HT1080 (cell line): ENCODE results near the gene ACP2. TPM values are rescaled to one million over a fixed set of nuclear protein-coding genes. Genes with fewer than 3 reads are reported as not detected.
"Not testable (repeated sequence)": the region's sequence is repeated elsewhere in the genome, so short reads cannot be mapped to it uniquely, and the experiment has no call there.

Source experiments
- DNase-seq: peaks from one replicate; pipeline ENCODE4 v3.0.0-alpha.2; 2015; ENCODE audit warnings: low read depth
- total RNA-seq: library from RNA; depleted of rRNA; stranded (reverse); fragments of >200 nt; shearing (Covaris generic); gene quantifications from 2 replicates; pipeline ENCODE4 v1.2.3, GENCODE V29; 2014

Gene ACP2
- total RNA-seq, 1 experiment from 2014 or later: 28.9 TPM

DNA sequence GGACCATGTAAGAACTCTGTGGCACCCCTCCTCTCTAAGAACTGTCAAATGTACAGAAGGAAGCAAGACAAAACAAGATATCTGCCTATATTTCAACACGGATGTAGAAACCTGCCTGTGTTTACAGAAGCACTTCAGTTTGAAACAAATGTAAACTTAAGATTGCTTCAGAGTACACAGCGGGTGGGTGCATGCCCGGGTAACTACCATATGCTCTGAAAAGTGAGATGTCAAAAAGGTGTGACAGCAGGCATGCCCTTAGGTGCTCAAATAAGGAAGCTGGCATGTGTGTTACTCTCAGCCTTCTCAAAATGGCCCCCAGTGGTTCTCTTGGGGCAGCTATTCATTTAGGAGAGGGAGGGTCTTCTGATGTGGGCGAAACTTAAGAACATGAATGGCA is 5.2 kb downstream of the ACP2 start:
- no peak for DNase-seq

DNA sequence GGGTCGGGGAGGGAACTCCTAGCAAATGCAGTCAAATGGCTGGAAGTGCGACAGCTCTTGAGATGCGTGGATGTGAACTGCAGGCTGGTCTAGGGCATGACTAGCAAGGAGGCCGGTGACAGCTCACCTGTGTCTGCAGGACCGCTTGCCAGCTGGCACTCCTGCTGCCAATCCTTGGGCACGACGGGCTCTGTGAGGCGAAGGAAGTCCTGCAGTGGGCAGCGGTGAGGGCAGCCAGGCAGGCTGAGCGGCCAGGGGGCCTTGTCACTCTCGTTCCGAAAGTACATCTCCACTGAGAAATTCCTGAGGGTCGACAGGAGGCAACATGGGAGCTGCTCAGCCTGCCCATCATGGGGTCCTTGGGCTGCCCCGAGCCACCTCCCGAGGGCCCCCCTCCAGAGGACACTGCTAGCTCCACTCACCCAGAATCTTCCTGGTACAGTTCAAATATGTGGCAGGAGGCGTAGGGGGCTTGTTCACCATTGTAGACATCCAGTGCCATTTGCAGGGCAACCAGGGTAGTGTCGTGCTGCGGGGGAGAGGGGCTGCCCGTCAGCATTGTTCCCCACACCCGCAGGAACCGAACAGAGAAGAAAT is 5.9 kb downstream of the ACP2 start:
- no peak for DNase-seq

DNA sequence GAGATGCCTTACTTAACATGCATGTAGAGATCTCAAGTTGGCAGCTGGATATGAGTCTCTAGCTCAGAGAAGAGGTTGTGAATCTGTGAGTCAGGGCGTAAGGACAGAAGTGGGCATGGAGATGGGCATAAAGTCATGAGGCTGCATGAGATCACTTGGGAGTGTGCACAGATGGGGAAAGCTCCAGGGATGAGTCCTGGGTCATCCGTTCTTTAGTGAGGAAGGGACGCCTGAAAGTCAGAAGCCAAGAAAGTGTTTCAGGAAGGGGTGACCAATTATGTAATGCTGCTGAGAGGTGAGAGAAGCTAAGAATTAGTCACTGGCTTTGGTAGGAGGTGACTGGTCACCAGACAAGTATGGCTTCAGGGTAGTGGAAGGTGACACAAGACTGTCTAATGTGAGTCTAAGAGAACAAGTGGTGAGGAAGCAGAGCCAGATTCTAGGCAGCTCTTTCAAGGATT is 6.7 kb downstream of the ACP2 start:
- DNase-seq: peak; percentile 61

DNA sequence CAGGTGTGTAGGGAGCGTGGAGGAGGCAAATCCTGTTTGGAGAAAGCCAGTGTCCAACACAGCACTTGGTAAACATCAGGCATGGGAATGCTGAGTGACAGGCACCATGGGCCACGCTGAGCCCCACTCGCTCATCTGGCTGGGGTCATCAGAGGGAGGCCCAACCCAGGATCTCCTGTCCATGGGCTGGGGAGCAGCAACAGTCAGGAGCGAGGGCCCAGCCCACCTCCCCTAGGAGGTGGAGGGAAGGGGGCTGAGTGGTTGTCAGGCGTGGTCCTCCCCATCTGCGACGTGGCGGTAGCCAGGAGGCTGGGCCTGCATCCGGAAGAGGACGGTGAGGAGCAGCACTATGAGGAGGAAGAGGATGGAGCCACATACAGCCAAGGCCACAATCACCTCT is 8.8 kb downstream of the ACP2 start:
- DNase-seq: no peak

DNA sequence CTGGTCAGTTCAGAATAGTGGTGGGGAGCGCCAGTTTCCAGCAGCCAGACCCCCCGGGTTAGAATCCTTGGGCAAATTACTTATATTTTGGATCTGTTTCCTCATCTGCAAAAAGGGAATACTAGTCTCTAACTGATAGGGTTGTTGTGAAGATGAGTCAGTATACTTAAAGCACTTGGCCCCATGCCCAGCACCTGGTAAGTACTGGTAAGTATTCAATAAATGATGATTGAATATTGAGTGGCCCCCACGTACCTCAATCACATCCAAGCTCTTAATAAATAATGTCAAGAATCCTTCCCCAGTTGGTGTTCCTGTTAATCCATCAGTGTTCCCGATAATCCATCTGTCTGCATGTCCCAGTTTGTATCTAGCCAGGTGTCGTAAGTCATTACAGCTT is 12.1 kb downstream of the ACP2 start:
- no peak for DNase-seq

DNA sequence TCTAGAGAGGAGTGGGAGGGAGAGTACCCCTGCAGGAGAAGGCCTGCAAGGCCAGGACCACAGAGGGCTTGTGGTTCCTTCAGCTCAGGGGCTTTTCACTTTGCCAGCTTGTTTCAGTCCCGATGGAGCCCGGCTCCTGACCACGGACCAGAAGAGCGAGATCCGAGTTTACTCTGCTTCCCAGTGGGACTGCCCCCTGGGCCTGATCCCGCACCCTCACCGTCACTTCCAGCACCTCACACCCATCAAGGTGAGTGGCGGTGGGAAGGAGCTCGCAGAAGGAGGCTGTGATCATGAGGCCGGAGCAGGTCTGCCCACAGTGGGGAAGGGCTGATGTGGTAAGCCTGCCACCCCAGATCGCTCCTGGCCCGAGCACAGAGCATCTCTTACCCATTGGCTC is 13.5 kb downstream of the ACP2 start:
- DNase-seq: no peak

DNA sequence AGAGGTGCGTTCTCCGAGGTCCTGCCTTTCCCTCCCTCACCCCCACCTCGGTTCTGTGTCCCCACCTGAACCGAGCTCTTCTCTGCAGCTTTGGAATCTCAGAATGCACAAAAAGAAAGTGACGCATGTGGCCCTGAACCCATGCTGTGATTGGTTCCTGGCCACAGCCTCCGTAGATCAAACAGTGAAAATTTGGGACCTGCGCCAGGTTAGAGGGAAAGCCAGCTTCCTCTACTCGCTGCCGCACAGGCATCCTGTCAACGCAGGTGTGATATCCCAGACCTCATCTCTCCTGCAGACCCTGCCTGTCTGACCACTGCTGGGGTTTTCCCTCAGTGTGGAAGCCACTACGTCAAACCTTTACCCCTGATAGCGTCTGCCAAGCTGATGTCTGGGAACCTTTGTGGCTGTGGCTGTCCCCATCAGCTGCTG is 13.9 kb downstream of the ACP2 start:
- DNase-seq: no peak

DNA sequence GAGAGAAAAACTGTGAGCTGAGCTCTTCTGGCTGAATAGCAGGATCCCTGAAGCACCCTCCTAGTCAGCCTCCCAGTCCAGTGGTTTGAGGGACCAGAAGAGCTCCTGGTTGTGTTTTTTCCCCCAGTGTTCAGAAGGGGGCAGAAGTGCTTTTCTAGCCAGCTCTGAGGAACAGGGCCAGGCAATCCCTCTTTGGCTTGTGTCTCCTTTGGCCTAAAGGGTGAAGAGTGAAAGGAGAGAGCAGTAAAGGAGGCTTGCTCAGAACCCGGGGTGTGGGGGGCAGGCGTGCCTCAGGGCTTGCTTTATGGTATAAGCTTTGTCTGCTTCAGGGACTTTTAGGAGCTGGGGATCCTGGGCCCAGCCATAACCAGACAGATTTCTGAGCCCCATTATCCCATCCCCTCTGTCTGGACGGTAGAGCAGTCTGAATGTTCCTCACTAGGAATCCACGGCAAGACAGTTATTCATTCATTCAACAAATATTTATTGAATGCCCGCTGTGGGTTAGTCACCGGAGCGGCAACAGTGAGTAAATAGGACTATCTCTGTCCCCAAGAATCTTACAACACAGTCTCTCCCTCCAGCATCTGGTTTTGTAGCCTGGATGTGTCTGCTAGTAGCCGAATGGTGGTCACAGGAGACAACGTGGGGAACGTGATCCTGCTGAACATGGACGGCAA is 14.5 kb downstream of the ACP2 start:
- peak; percentile 32 for DNase-seq

DNA sequence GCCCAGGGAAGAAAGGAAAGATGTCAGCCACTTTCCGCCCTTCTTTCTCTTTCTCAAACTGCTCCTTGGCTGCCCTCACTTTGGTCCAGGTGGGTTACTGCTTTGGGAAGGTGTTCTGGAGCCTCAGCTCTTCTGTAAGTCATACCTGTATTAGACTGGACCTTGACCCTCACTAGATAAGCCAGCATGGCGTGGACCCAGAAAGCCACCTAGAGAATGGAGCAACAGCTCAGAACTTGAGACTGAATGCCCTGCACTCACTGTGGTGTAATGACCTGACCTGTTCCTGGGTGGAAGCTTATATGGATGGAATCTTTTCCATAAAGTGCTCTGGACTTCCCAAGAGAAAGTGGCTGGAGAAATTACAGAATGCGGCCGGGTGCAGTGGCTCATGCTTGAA is 15.6 kb downstream of the ACP2 start:
- no peak for DNase-seq

DNA sequence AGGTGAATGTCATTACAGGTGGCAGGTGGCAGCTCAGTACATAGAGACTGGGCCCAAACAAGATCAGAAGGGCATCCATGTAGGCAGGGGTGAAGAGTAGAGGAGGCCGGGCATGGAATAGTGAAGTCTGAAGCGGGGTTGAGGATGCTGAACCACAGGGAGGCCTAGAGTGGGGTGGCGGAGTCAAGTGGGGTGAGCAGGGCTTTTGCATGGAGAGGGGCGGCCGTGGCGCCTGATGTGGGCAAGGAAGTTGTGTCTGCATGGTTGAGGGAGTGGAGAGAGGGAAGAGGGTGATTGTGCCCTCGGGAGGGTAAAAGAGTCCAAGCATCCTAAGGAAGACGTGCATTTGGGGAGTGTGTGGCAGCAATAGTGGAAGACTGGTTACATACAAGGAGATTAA is 19.5 kb downstream of the ACP2 start:
- no peak for DNase-seq

DNA sequence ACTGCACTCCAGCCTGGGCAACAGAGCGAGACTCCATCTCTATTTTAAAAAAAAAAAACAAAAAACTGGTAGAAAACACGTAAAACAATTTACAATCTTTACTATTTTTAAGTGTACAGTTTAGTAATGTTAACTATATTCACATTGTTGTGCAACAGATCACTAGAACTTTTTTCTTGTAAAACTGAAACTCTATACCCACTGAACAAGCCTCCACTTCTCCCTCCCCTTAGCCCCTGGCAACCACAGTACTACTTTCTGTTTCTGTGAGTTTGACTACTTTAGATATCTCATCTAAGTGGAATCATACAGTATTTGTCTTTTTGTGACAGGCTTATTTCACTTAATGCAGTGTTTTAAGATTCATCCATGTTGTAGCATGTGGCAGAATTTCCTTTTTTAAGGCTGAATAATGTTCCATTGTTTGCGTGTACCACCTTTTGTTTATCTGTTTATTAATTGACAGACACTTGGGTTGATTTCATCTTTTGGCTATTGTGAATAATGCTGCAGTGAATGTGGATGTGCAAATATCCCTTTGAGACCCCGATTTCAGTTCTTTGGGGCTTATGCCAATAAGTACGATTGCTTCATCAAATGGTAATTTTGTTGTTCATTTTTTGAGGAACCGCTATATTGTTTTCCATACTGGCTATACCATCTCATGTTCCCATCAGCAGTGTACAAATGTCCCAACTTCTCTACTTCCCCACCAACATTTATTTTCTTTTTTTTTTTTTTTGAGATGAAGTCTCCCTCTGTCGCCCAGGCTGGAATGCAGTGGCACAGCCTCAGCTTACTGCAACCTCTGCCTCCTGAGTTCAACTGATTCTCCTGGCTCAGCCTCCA is 22.8 kb downstream of the ACP2 start:
- no peak for DNase-seq

DNA sequence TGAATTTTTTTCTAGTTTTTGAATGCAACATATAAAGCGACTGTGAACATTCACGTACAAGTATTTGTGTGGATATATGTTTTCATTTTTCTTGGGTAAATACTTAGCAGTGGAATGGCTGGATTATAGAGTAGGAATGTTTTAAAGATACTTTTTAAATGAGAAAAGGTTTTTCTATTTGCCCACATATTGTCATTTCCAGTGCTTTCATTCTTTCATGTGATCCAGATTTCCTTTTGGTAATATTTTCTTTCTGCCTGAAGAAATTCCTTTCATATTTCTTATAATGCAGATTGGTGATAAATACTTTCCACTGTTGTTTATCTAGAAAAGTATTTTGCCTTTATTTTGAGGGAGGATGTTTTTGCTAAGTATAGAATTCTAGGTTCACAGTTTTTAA is 25.9 kb downstream of the ACP2 start:
- no peak for DNase-seq

DNA sequence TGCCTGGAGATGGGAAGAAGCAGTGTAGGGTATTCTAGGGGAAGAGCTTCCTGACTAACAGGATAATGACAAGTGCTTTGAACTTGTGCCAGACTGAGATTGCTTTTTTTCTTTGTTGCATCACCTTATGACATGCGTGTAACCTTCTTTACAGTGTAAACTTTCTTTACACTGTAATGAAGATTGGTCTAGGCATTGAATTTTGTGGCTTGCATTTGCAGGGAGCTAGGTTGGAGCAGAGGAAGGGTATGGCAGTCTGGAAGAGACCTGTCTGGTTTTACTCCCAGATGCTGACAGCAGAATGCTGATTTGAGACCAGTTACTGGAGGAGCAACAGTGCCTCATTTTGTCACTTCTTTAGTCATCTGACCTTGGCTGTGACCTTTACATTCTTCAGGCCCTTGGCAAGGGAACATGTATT is 28.2 kb downstream of the ACP2 start:
- peak; percentile 71 for DNase-seq

DNA sequence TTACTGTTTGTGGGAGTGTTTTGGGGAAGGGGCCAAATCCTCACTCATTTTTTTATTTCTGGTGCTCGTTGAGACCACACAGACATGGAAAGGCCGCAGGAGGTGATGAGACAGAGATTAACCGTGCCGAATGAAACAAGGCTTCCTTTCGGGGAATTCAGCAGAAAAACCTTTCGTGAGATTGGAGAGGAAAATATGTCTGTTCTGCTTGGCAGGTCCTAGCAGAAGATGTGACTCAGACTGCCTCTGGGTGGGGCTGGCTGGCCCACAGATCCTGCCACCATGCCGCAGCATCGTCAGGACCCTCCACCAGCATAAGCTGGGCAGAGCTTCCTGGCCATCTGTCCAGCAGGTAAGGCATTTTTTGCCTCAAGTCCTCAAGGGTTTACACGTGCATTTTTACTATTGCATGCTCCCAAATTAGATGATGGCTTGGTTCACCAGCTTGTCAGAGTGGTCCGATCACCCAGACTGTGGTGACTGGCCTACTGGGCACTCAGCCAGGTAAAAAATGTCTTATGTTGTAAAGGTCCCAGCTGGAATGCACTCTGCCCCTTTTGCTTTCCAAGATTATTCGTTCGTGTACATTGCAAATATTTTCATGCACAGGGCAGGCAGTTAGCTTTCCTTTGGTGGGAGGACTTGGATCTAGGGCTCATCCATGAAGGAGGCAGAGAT is 32.4 kb downstream of the ACP2 start:
- peak; percentile 83 for DNase-seq

DNA sequence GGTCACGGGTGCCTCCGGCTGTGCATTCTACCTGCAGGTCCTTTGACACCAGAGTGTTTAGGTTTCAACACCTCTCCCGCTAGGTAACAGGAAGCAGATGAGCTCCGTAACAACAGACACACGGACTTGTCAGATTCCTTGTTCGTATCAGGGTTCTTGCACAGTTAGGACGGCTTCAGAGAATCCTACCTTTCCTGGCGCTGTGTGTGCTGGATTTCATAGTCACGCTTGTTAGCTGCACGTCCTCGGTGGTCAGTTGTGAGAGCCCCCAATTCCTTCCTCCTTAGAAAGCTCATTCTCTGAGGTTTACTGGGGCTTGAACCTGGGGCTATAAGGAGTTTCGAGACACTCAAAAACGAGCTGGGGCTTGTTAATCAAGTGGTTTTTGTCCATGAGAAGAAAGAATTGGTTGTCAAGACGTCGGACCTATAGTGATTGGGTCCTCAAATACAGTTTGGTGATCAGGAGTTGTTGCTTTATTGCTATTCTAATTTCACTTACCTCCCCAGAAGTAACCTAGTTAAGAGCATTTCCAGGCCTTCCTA is 33.2 kb downstream of the ACP2 start:
- DNase-seq: no peak

DNA sequence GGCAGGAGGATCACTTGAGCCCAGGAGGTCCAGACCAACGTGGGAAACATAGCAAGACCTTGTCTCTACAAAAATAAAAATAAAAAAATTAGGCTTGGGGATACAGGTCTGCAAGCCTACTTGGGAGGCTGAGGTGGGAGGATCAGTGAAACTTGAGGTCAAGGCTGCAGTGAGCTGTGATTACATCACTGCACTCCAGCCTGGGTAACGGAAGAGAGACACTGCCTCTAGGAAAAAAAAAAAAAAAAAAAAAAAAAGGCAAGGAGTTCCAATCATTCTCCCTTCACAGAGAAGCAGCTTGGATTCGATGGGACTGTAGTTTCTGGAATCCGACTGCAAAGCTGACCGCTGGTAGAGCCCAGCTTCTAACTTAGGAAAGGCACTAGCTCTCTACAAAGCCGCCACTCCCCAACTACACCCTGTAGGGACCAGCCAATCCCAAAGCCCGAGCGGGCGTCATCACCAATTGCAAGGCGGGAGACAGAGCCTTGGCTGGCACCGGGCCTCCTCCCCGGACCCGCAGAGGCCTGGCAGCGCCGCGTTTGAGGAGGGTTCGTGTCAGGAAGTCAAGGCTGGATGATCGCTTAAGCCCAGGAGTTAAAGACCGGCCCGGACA is 34.6 kb downstream of the ACP2 start:
- DNase-seq: peak; percentile 92

DNA sequence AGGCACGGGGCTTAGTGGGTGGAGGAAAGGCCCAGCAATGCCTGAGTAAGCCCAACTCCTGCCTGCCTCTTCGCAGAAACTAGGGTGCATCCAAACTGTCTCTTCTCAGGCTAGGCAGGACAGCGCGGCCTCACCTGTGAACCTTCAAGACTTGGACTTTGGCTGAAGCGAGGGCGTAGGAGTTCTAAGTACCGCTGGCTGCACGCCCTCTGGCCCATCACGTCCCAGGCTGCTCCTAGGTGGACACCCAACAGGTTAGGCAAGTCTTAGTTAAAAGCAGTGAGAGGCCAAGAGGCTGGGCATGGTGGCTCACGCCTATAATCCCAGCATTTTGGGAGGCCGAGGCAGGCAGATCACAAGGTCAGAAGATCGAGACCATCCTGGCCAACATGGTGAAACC is 35.7 kb downstream of the ACP2 start:
- DNase-seq: no peak

DNA sequence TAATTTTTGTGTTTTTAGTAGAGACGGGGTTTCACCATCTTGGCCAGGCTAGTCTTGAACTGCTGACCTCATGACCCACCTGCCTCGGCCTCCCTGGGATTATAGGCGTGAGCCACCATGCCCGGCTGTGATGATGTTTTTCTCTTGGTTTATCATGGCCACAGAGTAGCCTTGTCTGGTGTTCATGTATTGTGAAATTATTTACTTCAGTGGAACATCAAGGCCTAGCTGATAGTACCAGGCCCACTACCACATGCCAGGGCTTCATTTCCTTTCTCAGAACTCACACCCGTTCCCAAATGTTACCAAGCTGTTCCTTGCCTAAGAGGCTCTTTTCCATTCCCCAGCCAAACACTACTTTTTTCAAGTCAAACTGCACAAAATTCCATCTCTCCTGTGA is 40.0 kb downstream of the ACP2 start:
- no peak for DNase-seq

DNA sequence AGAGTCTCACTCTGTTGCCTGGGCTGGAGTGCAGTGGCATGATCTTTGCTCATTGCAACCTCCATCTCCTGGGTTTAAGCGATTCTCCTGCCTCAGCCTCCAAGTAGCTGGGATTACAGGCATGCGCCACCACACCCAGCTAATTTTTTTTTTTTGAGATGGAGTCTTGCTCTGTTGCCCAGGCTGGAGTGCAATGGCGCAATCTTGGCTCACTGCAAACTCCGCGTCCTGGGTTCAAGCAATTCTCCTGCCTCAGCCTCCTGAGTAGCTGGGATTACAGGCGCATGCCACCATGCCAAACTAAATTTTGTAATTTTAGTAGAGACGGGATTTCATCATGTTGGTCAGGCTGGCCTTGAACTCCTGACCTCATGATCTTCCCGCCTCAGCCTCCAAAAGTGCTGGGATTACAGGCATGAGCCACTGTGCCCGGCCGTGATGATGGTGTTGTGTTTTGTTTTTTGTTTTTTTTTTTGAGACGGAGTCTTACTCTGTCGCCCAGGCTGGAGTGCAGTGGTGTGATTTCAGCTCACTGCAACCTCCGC is 40.5 kb downstream of the ACP2 start:
- DNase-seq: not testable (repeated sequence)

DNA sequence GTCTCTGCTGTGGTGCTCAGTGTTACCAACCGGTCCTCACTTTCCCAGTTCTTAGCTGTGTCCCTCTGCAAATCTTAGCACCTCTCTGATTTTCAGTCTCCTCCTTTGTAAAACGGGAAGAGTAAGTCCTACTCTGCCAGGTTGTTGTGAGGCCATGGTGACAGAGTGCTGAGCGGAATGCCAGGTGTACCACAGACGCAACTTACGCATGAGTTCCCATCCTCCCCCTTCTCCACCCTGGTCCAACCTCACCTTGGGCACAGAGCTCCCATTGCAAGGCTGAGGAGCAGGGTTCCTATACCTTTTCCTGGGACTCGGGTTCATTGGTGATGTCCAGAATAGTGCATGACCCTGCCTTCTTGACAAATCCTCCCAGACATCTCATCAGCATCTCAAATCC is 41.2 kb downstream of the ACP2 start:
- no peak for DNase-seq

DNA sequence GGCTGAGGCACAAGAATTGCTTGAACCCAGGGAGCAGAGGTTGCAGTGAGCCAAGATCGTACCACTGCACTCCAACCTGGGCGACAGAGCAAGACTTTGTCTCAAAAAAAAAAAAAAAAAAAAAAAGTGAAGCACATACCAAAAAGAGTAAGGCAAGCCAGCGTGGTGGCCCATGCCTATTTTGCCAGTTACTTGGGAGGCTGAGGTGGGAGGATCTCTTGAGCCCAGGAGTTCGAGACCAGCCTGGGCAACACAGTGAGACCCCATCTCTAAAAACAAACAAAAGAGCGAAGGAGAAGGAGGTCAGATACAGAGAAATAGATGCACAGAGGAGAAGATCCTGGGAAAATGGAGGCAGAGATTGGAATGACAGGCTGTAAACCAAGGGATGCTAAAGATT is 42.0 kb downstream of the ACP2 start:
- DNase-seq: not testable (repeated sequence)
